Left lobe of liver (tissue), 2 donors: ENCODE data around the gene DDX41. TPM values are rescaled to one million over a fixed set of nuclear protein-coding genes. Genes with fewer than 3 reads are reported as not detected.
"Not testable (repeated sequence)": the region's sequence is repeated elsewhere in the genome, so short reads cannot be mapped to it uniquely, and the experiment has no call there.

Source experiments
- ATAC-seq: fragments of 200-7000 bp; cut with Tn5 transposase; one replicate; pipeline ENCODE4 v1.9.1; 2020; ENCODE audit warnings: mild to moderate bottlenecking, moderate library complexity
- DNase-seq: peaks from one replicate; pipeline ENCODE4 v3.0.0-alpha.2; 2020; ENCODE audit warnings: low spot score
- total RNA-seq: library from RNA; stranded (reverse); gene quantifications from one replicate; pipeline ENCODE4 v1.2.1, GENCODE V29; 2021
- donor health status: DM: no; HTN: no; CAD: no; lungs with moderate emphysema.
- donor health status: DM: no; HTN: yes; CAD: no.

DDX41 gene
- total RNA-seq, 1 donor from 2014 or later: 43.2 TPM

DNA sequence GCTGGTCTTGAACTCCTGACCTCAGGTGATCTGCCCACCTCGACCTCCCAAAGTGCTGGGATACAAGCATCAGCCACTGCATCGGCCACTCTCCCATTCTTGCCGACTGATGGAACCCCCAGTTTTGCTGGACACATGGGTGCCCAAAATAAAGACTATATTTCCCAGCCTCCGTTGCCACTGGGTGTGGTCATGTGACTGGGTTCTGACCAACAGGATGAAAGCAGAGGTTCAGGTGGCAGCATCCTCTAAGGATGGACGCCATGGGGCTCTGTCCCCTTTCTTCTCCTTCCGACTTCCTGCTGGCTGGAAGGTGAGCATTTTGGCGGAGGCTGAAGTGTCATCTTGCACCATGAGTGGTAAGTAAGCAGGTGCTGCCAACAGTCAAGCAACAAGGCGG lies 29.6 kb downstream of the DDX41 start:
- DNase-seq (no peak), ATAC-seq (no peak)

DNA sequence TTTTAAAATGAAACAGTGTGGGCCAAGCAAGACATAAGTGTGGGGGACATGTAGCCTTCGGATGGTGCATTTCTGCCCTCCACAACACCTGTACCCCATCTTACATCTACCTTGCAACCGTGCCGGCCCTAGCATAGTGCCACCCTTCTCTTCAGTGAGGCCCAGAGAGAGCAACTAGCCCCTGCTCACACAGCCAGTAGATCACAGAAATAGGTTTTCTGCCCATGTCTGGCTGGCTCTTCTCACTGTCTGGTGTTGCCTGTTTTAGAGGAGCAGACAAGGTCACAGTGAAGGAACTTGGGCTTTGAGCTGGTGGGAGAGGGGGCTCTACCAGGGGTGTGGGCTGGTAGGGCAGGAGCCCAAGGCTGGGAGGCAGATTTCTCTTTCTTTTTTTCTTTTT lies 30.5 kb downstream of the DDX41 start:
- ATAC-seq (no peak), DNase-seq (no peak)

DNA sequence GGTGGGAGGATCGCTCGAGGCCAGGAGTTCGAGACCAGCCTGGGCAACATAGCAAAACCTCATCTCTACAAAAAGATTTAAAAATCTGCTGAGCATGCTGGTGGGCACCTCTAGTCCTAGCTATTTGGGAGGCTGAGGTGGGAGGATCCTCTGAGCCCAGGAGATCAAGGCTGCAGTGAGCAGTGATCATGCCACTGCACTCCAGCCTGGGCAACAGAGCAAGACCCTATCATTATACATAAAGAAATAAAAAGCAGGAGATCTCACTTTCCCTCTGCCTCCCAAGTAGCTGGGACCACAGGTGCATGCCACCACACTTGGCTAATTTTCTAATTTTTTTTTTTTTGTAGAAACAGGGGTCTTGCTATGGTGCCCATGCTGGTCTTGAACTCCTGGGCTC lies 31.0 kb downstream of the DDX41 start:
- DNase-seq, ATAC-seq: not testable (repeated sequence)

DNA sequence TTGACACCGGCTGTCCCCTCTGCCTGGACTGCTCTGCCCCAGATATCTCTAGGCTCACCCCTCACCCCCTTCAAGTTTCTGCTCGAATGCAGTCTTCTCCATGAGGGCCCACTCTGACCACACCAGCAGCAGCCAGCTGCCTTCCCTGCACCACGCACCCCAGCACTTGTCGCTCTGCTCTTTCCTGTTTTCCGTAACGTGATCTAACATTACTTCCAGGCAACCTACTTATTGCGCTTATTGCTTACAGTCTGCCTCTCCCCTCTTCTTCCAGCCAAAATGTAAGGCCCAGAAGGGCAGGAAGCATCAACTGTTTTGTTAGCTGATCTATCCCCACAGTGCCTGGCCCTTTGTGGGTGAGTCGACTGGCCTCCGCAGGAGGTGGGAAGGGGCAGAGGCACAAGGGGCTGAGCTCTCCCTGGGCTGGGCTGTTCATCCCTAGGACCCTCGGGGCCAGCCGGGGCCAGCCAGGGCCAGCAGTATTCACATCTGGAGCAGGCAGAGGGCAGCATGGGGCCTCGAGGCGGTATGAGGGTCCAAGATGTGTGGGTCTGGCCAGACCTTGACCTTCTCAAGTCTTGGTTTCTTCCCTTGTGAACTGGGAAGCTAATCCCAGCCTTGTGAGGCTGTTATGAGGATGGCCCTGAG lies 31.7 kb downstream of the DDX41 start:
- DNase-seq: no peak
- ATAC-seq: no peak

DNA sequence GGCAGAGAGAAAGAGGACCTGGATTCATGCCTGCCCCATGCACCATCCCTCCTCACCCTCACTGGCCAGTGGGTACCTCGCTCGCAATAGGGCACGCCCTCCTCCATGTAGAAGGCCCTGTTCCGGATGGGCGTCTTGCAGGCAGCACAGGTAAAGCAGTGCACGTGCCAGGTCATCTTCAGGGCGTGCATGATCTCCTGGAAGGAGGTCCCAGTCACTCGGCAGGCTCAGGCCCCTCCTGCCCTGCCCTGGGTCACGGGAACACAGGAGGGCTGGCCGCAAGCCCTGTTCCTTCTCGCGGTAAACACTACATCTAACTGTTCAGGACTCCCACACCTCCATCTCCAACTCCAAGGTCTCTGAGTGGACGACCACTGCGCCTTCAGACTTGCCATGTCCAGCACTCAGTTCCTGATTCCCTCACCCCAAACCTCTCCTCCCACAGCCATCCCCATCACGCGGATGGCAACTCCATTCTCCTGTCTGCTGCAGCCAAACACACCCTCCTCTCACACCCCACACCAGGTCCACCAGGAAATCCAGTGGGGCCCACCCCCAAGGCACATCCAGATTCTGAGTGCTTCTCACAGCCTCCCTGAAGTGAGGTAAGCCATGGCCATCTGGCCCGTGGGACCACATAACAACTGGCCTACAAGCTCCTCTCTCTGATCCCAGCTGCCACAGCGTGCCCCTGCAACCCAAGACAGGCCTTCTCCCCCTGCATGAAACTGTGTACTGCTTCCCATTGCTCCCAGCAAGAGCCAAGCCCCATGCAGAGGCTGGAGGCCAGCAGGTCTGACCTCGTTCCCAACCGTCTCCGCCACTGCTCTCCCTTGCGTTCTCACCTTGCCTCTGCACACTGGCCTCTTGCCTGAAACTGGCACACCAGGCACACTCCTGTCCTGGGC lies 32.5 kb downstream of the DDX41 start:
- DNase-seq: no peak
- no peak for ATAC-seq

DNA sequence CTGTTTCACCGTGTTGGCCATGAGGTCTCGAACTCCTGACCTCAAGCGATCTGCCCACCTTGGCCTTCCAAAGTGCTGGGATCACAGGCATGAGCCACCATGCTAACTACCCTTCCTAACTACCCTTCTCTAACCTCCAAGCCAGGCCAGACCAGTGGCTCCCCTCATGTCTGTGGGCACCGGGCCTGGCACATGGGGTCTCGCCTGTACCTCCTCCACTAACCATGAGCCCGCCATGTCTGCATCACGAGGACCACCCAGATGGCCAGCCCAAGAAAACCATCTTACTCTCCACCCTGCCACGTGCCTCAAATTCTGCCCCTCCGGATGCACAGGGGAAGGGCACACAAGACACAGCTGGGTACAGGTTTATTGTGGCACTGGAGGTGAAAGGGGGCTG lies 33.7 kb downstream of the DDX41 start:
- no peak for DNase-seq

DNA sequence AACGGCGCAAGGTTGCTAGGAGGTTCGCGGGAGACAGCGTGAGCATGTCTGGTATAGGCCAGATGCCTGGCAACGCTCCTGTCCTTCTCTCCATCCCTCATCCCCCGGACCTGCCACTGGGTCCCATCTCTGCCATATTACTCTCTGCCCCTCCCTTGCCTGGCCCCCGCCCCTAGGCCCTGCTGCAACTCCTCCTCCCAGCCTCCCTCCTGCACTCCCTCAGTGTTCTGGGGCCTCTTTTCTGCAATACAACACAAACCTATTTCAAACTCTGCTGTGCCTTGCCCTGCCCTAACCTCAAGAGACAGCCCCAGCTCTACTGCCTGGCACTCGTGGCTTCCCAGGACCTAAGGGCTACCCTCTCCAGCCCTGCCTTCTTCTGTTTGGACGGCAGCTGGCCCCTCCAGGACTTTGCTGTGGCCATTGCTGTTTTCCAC lies 34.4 kb downstream of the DDX41 start:
- ATAC-seq: no peak
- no peak for DNase-seq

More for the DNA sequence above, 33.7 kb downstream of the DDX41 start:
- no peak for ATAC-seq

DNA sequence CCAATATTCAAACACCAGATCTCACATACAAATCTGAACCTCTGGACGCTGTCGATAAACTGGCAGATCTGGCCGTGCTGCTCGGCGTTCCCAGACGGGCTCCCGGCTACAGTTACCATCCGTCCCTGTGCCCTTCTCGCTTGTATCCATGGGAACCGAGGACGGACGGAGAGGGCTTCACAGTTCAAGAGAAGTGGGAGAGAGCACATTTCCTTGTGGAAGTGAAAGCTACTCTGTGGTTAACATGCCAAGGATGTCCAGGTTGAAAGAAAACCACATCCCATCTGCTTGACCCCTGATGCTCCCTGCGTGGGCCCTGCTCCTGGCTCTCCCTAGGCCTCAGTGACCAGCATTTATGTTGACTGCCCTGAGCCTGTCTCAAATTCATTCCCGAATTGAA lies 37.0 kb downstream of the DDX41 start:
- ATAC-seq: peak; percentile 56
- DNase-seq: no peak

DNA sequence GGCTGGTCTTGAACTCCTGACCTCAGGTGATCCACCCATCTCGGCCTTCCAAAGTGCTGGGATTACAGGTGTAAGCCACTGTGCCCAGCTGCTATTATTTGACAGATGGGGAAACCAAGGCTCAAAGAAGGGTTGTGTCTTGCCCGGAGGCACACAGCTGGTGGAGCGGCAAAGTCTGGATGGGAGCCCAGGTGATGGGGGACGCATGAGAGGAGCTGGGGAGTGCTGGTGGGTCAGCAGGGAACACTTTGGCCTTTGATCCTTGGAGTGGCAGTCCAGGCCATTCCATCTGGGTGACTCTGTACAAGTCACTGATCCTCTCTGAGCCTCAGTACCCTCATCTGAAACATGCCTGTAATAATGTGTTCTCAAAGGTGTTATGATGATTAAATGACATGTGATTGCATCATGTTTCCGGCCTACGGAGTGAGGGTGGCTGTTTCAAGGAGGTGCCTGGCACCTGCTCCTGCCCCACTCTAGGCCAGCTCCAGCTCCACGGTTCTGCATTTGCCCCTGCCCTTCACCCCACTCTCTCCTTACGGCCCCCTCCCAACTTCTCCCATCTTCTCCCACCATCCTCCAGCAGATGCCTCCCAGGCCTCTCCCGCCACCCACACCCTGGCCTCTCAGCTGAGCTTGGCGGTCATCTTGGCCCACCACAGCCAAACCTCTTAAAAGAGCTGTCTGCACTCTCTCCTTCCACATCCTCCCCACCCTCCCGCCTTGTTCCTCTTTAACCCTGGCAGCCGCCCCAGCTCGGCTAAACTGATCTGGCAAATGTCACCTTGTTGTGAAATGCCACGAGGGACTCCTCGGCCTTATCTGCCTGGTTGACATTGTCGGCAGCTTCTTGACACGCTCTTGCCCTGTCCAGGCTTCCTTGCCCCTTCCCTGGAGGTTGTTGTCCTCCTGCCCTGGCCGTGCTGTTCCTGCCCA lies 37.8 kb downstream of the DDX41 start:
- peak; percentile 85 for DNase-seq

DNA sequence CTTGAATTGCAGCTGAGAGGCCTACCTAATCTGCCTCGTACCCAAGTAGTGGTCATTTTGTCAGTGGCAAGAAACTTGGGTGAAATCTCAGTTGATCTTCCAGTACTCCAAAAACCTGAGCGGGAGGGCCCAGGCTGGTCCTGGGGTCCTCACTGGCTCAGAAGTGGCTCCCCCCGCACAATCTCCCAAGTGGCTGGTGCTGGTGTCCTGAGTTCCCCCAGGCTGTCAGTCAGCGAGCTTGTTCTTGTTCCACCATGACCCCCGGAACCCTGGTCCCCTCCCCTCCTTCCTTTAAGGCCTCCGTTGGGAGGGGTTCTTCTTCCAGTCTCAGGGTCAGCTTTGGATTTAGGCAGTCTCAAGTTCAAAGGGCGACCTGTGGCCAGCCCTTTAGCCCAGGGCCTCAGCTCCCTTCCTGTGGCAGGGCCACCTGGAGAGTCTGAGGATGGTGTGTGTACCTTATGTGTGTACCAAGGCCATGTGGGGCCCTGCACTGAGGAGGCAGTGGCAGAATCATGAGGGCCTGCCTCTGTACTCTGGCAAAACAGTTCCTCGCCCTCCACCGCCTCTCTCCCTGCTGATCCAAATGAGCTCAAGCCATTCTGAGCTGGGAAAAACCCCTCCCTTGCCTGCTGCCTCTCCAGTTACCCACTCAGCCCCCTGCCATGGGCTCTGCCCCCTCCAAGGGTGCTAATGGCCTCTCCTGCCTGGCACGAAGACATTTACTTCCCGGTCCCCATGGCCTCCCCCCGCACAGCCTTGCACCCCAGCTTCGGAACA lies 38.9 kb downstream of the DDX41 start:
- DNase-seq: no peak

More for the DNA sequence above, 37.8 kb downstream of the DDX41 start:
- peak; percentile 91 for ATAC-seq

DNA sequence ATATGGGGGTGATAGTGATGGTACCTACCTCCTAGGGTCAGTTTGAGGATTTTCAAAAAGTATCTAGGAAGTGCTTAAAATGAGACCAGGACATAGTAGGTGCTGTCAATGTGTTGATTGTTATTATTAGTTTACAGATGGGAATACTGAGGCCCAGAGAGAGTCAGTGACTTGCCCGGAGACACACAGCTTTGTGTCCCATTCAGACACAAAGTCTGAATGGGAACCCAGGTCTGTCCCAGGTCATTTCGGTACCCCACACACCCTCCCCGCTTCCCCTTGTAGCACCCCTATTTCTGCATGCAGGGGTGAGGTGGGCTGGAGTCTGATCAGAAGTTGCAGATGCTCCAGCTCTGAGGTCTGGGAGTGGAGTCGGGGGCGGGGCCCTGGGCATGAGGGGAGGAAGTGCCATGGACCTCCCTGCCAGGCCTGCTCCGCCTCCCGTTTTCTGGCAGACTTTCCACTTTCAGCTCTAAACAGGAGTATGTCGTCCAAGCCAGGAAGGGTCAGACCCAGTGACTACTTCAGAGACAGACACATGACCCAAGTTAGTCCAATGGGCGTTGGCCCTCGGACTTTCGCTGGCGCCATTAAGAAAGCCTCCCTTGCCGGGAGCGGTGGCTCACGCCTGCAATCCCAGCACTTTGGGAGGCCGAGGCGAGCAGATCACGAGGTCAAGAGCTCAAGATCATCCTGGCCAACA lies 40.1 kb downstream of the DDX41 start:
- ATAC-seq (no peak), DNase-seq (no peak)

More for the DNA sequence above, 38.9 kb downstream of the DDX41 start:
- ATAC-seq: no peak

DNA sequence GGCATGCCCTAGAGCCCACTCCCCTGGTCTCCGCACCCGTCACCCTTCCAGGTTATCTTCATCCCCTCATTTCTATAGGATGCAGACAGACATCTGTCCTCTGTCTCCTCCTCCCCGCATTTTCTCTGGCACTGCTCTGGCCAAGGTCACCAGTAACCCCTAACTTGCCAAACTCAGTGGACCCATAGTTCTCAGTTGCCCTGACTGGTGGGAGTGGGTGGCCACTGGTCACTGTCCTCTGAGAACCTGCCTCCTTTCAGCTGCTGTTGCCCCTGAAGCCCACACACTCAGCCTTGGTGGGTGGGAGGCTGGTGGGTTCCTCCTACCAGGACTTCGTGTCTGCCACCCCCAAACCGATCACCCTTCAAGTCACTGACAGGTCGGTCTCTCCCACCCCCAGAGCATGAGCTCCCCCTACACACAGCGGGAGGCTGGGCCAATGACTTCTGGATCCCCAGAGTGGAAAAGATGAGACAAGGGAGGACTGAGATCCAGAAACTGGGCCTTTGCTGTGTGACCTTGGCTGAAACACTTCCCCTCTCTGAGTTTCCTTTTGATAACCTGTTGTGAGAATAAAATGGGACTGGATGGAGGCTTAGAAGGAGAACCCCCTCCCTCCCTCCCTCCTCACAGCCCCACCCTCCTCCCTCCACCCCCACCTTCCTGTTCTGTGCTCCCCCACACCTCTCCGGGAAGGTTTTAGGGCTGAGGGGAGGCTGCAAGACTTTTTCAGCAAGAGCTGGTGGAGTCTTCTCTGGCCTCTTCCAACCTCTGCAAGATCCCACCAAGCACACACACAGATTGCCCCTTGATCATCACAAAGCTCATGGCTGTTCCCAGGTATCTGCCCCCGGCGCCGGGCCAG lies 41.0 kb downstream of the DDX41 start:
- DNase-seq: no peak
- no peak for ATAC-seq

DNA sequence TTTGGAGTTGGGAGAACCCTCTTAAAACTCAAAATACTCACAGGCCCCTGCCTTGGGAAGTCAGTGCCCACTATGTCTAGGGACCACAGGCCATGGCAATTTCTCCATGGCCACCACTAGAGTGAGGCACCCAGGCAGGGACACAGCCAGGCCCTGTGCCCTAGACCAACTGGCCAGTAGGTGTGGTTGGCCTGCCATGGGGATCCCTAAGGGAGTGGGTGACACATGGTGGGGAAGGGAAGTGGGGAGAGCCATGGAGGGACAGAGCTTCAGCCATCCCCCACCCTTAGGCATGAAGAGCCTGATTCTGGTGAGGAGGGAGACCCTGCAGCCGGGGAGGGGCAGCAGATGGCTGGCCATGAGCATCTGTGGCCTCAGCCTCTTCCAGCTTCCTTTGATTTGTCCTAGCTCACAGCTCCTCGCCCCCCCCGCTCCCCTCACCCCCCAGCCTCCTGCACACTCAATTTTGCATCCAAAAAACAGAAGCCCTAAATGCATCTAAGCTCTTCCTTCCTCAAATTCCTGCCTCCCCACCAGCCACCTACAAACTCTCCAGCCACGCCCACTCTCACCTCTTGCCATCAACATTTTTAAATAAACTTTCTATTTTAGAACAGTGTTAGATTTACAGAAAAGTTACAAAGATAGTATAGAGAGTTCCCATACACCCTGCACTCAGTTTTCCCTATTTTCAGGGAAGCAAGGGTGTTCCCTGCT lies 41.8 kb downstream of the DDX41 start:
- ATAC-seq: no peak
- no peak for DNase-seq

DNA sequence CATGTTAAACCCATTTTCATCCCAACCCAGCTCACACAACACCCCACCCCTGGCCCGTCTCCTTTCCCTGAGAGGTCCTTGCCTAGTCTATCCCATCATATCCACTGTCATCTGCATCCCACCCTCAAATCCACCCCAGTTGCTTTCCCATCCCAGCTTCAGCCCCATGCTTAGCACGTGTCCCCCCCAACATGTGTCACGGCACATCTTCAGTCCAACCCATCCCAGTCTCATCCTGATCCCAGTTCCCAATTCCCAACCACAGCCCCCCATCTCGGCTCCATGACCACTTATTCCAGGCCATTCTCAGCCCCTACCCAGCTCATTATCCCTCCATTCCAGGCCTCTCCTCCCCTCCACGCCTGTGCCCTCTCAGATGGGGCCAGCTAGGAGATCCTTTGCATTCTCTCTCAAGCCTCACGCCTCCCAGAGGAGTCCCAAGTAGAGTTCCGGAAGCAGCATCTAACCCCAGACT lies 42.7 kb downstream of the DDX41 start:
- DNase-seq: no peak

DNA sequence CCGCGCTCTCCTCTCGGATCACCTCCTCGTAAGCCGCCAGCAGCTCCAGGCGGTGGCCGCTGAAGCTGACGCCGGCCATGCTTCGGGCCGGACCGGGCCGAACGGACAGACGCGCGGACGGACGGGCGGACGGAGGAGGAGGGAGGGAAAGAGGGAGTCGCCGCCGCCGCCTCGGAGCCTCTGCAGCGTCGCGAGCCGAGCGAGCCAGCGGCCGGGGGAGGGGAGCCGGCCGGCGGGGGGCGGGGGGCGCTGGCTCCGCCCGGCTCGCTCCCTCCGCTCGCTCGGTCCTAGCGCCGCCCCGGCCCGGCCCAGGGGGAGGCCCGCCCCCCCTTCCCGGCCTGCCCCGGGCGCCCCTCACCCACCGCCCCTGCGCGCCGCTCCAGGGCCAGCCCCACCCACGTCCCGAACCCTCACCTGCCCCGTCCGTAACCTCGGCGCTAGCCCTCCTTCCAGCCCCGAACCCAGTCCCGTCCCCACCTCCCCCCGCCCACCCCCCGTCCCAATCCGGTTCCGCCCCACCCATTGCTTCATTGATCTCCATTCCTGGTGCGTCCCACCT lies 43.2 kb downstream of the DDX41 start, which contains the start of gene DBN1:
Gene DBN1, minus strand, starts transcription at position 192 of the 559 bp plus-strand sequence. Its CDS starts 113 bp downstream, at position 79.
- DNase-seq: no peak
- peak; percentile 47 for ATAC-seq

More for the DNA sequence above, 42.7 kb downstream of the DDX41 start:
- no peak for ATAC-seq

DNA sequence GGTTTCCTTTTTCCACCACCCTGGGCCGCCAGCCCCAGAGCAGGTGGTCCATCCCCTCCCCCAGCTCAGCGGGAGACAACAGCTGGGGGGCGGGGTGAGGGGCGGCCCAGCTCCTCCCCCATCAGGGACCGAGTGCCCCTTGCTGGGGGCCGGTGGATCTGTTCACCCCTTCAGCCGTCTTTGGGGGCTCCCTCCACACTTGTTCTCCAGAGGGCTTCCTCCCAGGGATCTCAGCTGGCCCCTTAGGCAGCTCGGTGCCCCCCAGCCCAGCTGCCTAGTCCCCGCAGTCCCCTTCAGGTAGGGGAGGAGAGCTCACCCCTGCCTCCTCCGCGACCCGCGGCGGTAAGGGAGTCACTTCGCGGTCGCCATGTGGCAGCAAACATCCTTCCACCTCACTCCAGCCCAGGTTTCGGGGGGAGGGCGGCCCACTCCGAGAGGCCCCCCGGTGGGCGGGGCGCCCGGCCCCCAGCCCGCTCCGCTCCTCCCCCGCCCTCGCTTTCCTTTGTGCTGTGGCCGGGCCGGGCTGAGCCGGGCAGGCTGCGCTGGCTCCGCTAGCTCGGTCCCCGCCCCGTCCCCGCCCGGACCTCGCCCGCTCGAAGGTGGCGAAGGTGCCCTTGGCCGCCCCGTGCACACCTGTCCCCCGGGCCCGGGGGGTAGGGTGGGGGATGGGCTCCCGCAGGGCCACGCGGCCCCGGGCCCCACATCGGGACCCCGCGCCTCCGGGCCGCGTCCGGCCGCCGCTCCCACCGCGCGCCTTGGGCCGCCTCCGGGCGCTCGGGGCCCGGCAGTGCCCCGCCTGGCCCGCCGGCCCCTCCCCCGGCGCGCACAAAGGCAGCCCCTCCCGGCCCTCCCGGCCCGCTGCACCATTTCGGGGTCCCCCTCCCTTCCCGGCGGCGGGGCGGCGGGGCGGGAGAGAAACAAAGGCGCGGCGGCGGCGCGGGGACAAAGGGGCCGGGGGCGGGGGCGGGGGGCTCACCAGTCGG lies 44.0 kb downstream of the DDX41 start:
- ATAC-seq: peak; percentile 29
- no peak for DNase-seq
